Suprapubic skin (tissue), 4 donors: ENCODE data around the gene GAB4. TPM values are rescaled to one million over a fixed set of nuclear protein-coding genes. Genes with fewer than 3 reads are reported as not detected.
A peak's percentile ranks its signal among the peaks of the same experiment; 100 is the strongest.

Experiments
- DNase-seq, 2 donors: peaks; one replicate each; pipeline ENCODE4 v3.0.0-alpha.2; 2019; ENCODE audit warnings: low spot score in 2 of 2
- H3K27ac ChIP-seq: fragments of 200-600 bp; sonication (generic); one replicate; pipeline ENCODE4 v1.5.1; 2019
- H3K27me3 ChIP-seq: fragments of 200-600 bp; sonication (generic); one replicate; pipeline ENCODE4 v1.5.1; 2019
- H3K36me3 ChIP-seq: fragments of 200-600 bp; sonication (generic); one replicate; pipeline ENCODE4 v1.5.1; 2019
- H3K4me1 ChIP-seq: fragments of 200-600 bp; sonication (generic); one replicate; pipeline ENCODE4 v1.5.1; 2019
- H3K4me3 ChIP-seq: fragments of 200-600 bp; sonication (generic); one replicate; pipeline ENCODE4 v1.5.1; 2019; ENCODE audit warnings: mild to moderate bottlenecking
- H3K9me3 ChIP-seq: fragments of 200-600 bp; sonication (generic); one replicate; pipeline ENCODE4 v1.5.1; 2019
- EP300 ChIP-seq: sonication (generic); formaldehyde crosslinking; IDR thresholded peaks from one replicate; pipeline ENCODE4 v1.6.1; 2017; ENCODE audit warnings: antibody characterized with exemption
- POLR2A ChIP-seq, 2 donors: fragments of 450-650 bp; IDR thresholded peaks; one replicate each; pipeline ENCODE4 v1.6.1; 2017; ENCODE audit warnings: antibody characterized with exemption in 2 of 2, mild to moderate bottlenecking in 2 of 2, moderate library complexity in 2 of 2
- POLR2AphosphoS5 ChIP-seq, 3 donors: sonication (generic); formaldehyde crosslinking; IDR thresholded peaks; one replicate each; pipeline ENCODE4 v1.6.1; 2017; ENCODE audit warnings: antibody characterized with exemption in 3 of 3
- WGBS: methylation state at CpG from one replicate; pipeline ENCODE4 v1.1.5; 2018; 5-methylcytosine and 5-hydroxymethylcytosine counted together
- total RNA-seq, 4 donors: library from RNA; depleted of rRNA; stranded (reverse); fragments of >200 nt; gene quantifications; one replicate each; pipeline ENCODE4 v1.1.0, GENCODE V29; 2016
- TF ChIP-seq, protein P1 (sequence below), 2 donors: fragments of 200-600 bp in 1 of 2; fragments of 450-650 bp in 1 of 2; sonication (generic) in 1 of 2; IDR thresholded peaks; one replicate each; pipeline ENCODE4 v1.5.1; 2016 to 2019; ENCODE audit warnings: antibody characterized with exemption in 2 of 2, mild to moderate bottlenecking in 1 of 2, moderate library complexity in 1 of 2

Gene GAB4
- total RNA-seq, 4 donors from 2014 or later = 0.21 to 0.32 TPM; not detected in 2

DNA sequence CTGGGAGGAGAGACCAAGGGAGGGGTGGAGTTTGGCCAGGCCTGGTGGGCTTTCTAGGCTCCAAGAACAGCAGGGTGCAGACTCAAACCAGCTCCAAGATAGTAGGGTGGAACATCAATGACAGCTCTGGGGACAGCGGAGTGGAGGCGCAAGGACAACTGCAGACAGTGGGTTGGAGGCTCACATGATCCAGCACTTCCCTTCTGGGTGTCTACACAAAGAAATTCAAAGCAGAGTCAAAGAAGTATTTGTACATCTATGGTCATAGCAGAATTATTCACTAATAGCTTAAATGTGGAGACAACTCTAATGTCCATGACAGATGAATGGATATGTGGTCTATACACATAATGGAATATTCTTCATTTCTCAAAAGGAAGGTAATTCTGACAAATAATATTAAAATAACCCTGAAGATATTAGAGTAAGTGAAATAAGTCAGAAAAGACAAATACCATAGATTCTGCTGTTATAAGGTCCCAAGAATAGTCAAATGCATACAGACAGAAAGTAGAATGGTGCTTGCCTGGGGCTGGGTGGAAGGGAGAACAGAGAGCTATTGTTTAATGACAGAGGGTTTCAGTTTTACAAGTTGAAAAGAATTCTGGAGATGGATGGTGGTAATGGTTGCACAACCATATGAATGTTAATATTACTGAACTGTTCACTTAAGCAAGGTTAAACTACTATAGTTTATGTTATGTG, 5.5 kb upstream of the GAB4 start:
- H3K9me3 ChIP-seq = no peaks in the 10 kb centered on the region

DNA sequence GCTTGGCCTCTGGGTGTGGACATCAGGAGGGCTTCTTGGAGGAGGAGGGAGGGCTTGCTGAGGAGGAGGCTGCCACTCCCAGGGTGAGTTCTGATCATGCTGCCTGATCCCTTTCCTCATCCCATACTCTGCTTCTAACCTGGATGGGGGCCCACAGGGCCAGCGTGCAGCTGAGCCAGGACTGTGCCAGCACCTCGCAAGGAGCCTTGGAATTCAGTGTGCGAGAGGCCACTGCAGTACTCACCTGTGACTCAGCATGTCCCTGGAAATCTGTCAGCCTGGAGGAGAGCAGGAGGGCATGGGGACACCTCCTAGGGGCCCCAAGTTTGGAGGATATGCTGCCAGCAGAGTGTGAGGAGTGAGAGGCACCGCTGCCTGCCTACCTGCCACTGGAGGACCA, 4.2 kb upstream of the GAB4 start:
- Histone ChIP-seq H3K9me3 (no peaks in the 10 kb centered on the region), H3K4me3 (no peak overlapping the region), H3K27me3 (peaks cover 13% of the 10 kb centered on the region), H3K4me1 (peaks cover 3% of the 10 kb centered on the region), H3K27ac (no peak overlapping the region), H3K36me3 (no peaks in the 10 kb centered on the region)
- no CpG with 5 or more reads among the region's 4 CpGs for WGBS
- no peak for DNase-seq
- no peak for TF ChIP-seq POLR2AphosphoS5 (IDR thresholded peaks at IDR 0.05)
- TF ChIP-seq, protein P1, sequence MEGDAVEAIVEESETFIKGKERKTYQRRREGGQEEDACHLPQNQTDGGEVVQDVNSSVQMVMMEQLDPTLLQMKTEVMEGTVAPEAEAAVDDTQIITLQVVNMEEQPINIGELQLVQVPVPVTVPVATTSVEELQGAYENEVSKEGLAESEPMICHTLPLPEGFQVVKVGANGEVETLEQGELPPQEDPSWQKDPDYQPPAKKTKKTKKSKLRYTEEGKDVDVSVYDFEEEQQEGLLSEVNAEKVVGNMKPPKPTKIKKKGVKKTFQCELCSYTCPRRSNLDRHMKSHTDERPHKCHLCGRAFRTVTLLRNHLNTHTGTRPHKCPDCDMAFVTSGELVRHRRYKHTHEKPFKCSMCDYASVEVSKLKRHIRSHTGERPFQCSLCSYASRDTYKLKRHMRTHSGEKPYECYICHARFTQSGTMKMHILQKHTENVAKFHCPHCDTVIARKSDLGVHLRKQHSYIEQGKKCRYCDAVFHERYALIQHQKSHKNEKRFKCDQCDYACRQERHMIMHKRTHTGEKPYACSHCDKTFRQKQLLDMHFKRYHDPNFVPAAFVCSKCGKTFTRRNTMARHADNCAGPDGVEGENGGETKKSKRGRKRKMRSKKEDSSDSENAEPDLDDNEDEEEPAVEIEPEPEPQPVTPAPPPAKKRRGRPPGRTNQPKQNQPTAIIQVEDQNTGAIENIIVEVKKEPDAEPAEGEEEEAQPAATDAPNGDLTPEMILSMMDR (IDR thresholded peaks at IDR 0.05) = no peak
- TF ChIP-seq POLR2A (IDR thresholded peaks at IDR 0.05) = no peak
- no peak for TF ChIP-seq EP300

More for the DNA sequence above, 5.5 kb upstream of the GAB4 start:
- no peak for DNase-seq
- WGBS = 92% methylated on average over 2 of the region's 2 CpGs
- Histone ChIP-seq H3K4me3 (no peak overlapping the region), H3K36me3 (no peaks in the 10 kb centered on the region), H3K27me3 (peaks cover under 1% of the 10 kb centered on the region), H3K4me1 (peaks cover 3% of the 10 kb centered on the region), H3K27ac (peak overlapping the region; percentile 54)
- no peak for TF ChIP-seq POLR2AphosphoS5 (IDR thresholded peaks at IDR 0.05)
- TF ChIP-seq POLR2A (IDR thresholded peaks at IDR 0.05) = no peak
- no peak for TF ChIP-seq EP300
- TF ChIP-seq, protein P1 (IDR thresholded peaks at IDR 0.05) = no peak

DNA sequence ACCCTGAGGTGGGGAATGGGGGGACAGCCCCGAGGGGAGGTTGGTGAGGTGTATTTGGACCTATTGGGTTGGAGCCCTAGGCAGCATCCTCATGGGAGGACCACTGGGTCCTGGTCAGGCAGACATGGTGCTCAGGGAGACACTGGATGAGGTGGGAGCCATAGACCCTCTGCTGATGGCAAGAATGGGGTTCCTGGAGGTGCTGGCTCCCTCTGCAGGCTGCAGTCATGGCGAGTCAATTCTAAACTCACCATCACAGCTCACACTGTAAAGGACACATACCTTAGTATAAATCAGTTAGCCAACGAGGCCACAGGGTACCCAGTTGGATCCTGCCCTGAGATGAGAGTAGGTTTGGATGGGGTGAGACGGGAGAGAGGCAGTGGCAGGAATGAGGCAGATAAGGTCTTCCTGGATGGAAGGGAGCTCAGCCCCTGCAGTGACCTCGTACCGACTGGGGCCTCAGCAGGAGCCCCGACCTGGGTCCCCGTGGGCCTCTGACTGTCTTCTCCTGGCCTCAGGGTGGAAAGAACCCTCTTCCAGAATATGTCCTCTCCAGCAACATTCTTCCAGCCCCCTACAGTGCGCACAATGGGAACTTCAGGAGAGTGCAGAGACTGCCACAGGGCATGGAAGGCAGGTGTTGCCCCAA, 1.7 kb upstream of the GAB4 start:
- WGBS = 76% methylated on average over 6 of the region's 9 CpGs

DNA sequence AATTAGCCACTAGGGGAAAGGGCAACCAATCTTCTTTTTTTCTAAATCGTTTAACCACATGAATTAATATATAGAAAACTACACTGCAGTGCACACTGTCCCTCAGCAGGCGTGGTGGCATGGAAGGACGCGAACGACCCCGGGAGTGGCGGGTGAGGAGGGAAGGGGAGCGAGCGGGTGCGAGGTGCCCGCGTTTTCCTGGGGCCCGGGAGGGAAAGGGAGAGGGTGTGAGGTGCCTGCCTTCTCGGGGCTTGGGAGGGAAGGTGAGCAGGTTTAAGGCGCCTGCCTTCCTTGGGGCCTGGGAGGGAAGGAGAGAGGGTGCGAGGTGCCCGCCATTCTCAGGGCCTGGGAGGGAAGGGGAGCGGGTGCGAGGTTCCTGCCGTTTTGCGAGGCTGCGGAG, 765 bp downstream of the GAB4 start:
- H3K27ac ChIP-seq = no peak overlapping the region
- H3K4me3 ChIP-seq = no peak overlapping the region
- H3K27me3 ChIP-seq = peaks cover 20% of the 10 kb centered on the region
- H3K36me3 ChIP-seq = no peaks in the 10 kb centered on the region
- no peak for TF ChIP-seq EP300
- TF ChIP-seq, protein P1 (IDR thresholded peaks at IDR 0.05) = no peak
- 23% methylated on average over 19 of the region's 22 CpGs for WGBS
- no peaks in the 10 kb centered on the region for H3K4me1 ChIP-seq
- no peak for DNase-seq
- no peaks in the 10 kb centered on the region for H3K9me3 ChIP-seq

More for the DNA sequence above, 1.7 kb upstream of the GAB4 start:
- peaks cover 20% of the 10 kb centered on the region for H3K27me3 ChIP-seq
- TF ChIP-seq POLR2A (IDR thresholded peaks at IDR 0.05) (no peak), EP300 (no peak), POLR2AphosphoS5 (IDR thresholded peaks at IDR 0.05) (no peak)
- TF ChIP-seq, protein P1 (IDR thresholded peaks at IDR 0.05) = no peak
- peaks cover 3% of the 10 kb centered on the region for H3K4me1 ChIP-seq
- H3K4me3 ChIP-seq = no peak overlapping the region
- no peaks in the 10 kb centered on the region for H3K9me3 ChIP-seq
- no peaks in the 10 kb centered on the region for H3K36me3 ChIP-seq
- no peak overlapping the region for H3K27ac ChIP-seq
- DNase-seq = no peak

DNA sequence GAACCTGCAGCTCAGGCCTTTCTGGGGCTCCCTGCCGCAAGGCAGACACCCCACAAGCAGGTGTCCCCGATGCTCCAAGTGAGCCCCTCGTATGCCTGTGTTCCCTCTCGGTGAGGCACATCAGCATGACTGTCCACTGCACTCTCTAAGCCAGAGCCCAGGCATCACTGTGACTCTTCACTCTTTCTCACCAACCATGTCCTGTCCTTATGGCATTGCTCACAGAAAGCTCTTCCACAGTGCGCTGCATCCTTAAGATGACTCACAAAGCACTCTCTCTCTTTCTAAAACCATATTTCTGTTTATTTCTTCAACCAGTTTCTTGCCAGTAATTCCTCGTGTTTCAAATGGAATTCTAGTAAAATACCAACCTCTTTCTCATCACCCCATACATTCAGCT, 18.1 kb downstream of the GAB4 start:
- no peaks in the 10 kb centered on the region for H3K27me3 ChIP-seq
- TF ChIP-seq POLR2A (IDR thresholded peaks at IDR 0.05) = no peak
- TF ChIP-seq POLR2AphosphoS5 (IDR thresholded peaks at IDR 0.05) = no peak
- TF ChIP-seq, protein P1 (IDR thresholded peaks at IDR 0.05) = no peak
- TF ChIP-seq EP300 = no peak
- WGBS = 80% methylated on average over 6 of the region's 6 CpGs
- H3K36me3 ChIP-seq = no peaks in the 10 kb centered on the region
- H3K9me3 ChIP-seq = no peaks in the 10 kb centered on the region
- DNase-seq = no peak
- no peak overlapping the region for H3K4me3 ChIP-seq
- H3K4me1 ChIP-seq = no peaks in the 10 kb centered on the region
- no peak overlapping the region for H3K27ac ChIP-seq
